Measurements from ENCODE around the gene PRM3. TPM values are rescaled to one million over a fixed set of nuclear protein-coding genes. Genes with fewer than 3 reads are reported as not detected.

Gene PRM3
- total RNA-seq, 2 experiments from 2014 or later: not detected

GRCh38 chr16:11268921-11269375, 4.5 kb downstream of the PRM3 start, which contains the start of gene TNP2:
TSS of gene TNP2 (minus strand) at chr16:11269325. CDS start at chr16:11269262, 63 bp downstream.
- Histone ChIP-seq H3K9me3 (ENCODE audit: low read length) (no peaks in the 10 kb centered on the region), H3K79me2 (ENCODE audit: insufficient read depth, low read depth, low read length) (no peaks in the 10 kb centered on the region), H4K20me1 (ENCODE audit: insufficient read depth, low read length) (no peaks in the 10 kb centered on the region), H3K4me2 (ENCODE audit: low read length) (no peak within 1 kb of the TSS), H3K36me3 (ENCODE audit: insufficient read depth, low read length) (no peaks in the 10 kb centered on the region), H3K4me1 (ENCODE audit: insufficient read depth, low read length, poor library complexity, severe bottlenecking) (peaks cover 11% of the 10 kb centered on the region), H2AFZ (ENCODE audit: low read length) (no peak within 1 kb of the TSS), H3K4me3 (ENCODE audit: low read depth, low read length, poor library complexity, severe bottlenecking) (no peak within 1 kb of the TSS), H3K27ac (ENCODE audit: low read depth, low read length, poor library complexity, severe bottlenecking) (no peak within 1 kb of the TSS), H3K9me2 (ENCODE audit: insufficient read depth, low read length) (no peaks in the 10 kb centered on the region)
- no TSS peak for BruUV-seq (replicated peaks)
- intact Hi-C loops (cut with micrococcal nuclease; ENCODE audit: unreplicated experiment): no loop called here
- no peak for DNase-seq (ENCODE audit: low spot score)
- POLR2A ChIA-PET: no interaction called here
- no peak for TF ChIP-seq EZH2phosphoT487 (IDR thresholded peaks at IDR 0.05; ENCODE audit: borderline replicate concordance, low read depth, low read length)
- TF ChIP-seq CTCF (conservative IDR thresholded peaks at IDR 0.05; ENCODE audit: low read length): no peak
- CTCF ChIA-PET (ENCODE audit: unreplicated experiment): interaction anchor here (0.5 kb wide), 1 partner anchor 301 kb away, joined by 3 read pairs; no protein-coding TSS in a partner anchor

- TF ChIP-seq EZH2phosphoT487 (IDR thresholded peaks at IDR 0.05; ENCODE audit: borderline replicate concordance, low read depth, low read length) (no peak), CTCF (conservative IDR thresholded peaks at IDR 0.05; ENCODE audit: low read length) (no peak)
- no peaks in the 10 kb centered on the region for H3K36me3 ChIP-seq (ENCODE audit: insufficient read depth, low read length)
- POLR2A ChIA-PET: no interaction called here
- no peaks in the 10 kb centered on the region for H4K20me1 ChIP-seq (ENCODE audit: insufficient read depth, low read length)
- no TSS peak for BruUV-seq (replicated peaks)
- DNase-seq (ENCODE audit: low spot score): no peak
- CTCF ChIA-PET (ENCODE audit: unreplicated experiment): no interaction called here
- H3K9me2 ChIP-seq (ENCODE audit: insufficient read depth, low read length): no peaks in the 10 kb centered on the region
- intact Hi-C loops (cut with micrococcal nuclease; ENCODE audit: unreplicated experiment): no loop called here
- H3K9me3 ChIP-seq (ENCODE audit: low read length): no peaks in the 10 kb centered on the region
- H3K79me2 ChIP-seq (ENCODE audit: insufficient read depth, low read depth, low read length): no peaks in the 10 kb centered on the region
- H3K4me3 ChIP-seq (ENCODE audit: low read depth, low read length, poor library complexity, severe bottlenecking): no peak overlapping the region
- no peak overlapping the region for H2AFZ ChIP-seq (ENCODE audit: low read length)
- no peak overlapping the region for H3K4me2 ChIP-seq (ENCODE audit: low read length)
- peaks cover 18% of the 10 kb centered on the region for H3K4me1 ChIP-seq (ENCODE audit: insufficient read depth, low read length, poor library complexity, severe bottlenecking)
- H3K27ac ChIP-seq (ENCODE audit: low read depth, low read length, poor library complexity, severe bottlenecking): no peak overlapping the region
Observed at GRCh38 chr16:11265124-11265523, 8.3 kb downstream of the PRM3 start.

GRCh38 chr16:11264155-11264832, 9.1 kb downstream of the PRM3 start:
- POLR2A ChIA-PET: interaction anchor here (0.6 kb wide), 2 partner anchors 31 to 106 kb away, joined by 3 to 4 read pairs; no protein-coding TSS in a partner anchor
- Histone ChIP-seq H3K4me2 (ENCODE audit: low read length) (peak overlapping the region; percentile 43), H3K9me3 (ENCODE audit: low read length) (no peaks in the 10 kb centered on the region), H2AFZ (ENCODE audit: low read length) (peak overlapping the region; percentile 84), H3K4me3 (ENCODE audit: low read depth, low read length, poor library complexity, severe bottlenecking) (no peak overlapping the region), H3K9me2 (ENCODE audit: insufficient read depth, low read length) (no peaks in the 10 kb centered on the region), H3K36me3 (ENCODE audit: insufficient read depth, low read length) (no peaks in the 10 kb centered on the region), H3K4me1 (ENCODE audit: insufficient read depth, low read length, poor library complexity, severe bottlenecking) (peaks cover 19% of the 10 kb centered on the region), H4K20me1 (ENCODE audit: insufficient read depth, low read length) (no peaks in the 10 kb centered on the region), H3K27ac (ENCODE audit: low read depth, low read length, poor library complexity, severe bottlenecking) (peak overlapping the region; percentile 3), H3K79me2 (ENCODE audit: insufficient read depth, low read depth, low read length) (no peaks in the 10 kb centered on the region)
- CTCF ChIA-PET (ENCODE audit: unreplicated experiment): no interaction called here
- TF ChIP-seq CTCF (conservative IDR thresholded peaks at IDR 0.05; ENCODE audit: low read length) (no peak), EZH2phosphoT487 (IDR thresholded peaks at IDR 0.05; ENCODE audit: borderline replicate concordance, low read depth, low read length) (no peak)
- peak; percentile 39 for DNase-seq (ENCODE audit: low spot score)
- intact Hi-C loops (cut with micrococcal nuclease; ENCODE audit: unreplicated experiment): no loop called here
- BruUV-seq (replicated peaks): no TSS peak
